Colonic mucosa (tissue), 4 donors: ENCODE results near the gene ADGRG1. TPM values are rescaled to one million over a fixed set of nuclear protein-coding genes. Genes with fewer than 3 reads are reported as not detected.
A peak's percentile ranks its signal among the peaks of the same experiment; 100 is the strongest.

Experiments used
- DNase-seq: peaks from one replicate; pipeline ENCODE4 v3.0.0-alpha.2; 2020
- H3K27ac ChIP-seq: fragments of 200-600 bp; one replicate; pipeline ENCODE4 v1.8.0; 2021
- H3K27me3 ChIP-seq: fragments of 200-600 bp; one replicate; pipeline ENCODE4 v1.8.0; 2021
- H3K36me3 ChIP-seq: fragments of 200-600 bp; one replicate; pipeline ENCODE4 v1.8.0; 2021
- H3K4me1 ChIP-seq: fragments of 200-600 bp; one replicate; pipeline ENCODE4 v1.8.0; 2021; ENCODE audit warnings: mild to moderate bottlenecking
- H3K4me3 ChIP-seq: fragments of 200-600 bp; one replicate; pipeline ENCODE4 v1.8.0; 2021
- H3K9ac ChIP-seq, 2 donors: one replicate each; pipeline ENCODE4 v1.7.0; 2013; ENCODE audit warnings: control low read depth in 2 of 2, low read depth in 2 of 2, low read length in 2 of 2
- H3K9me3 ChIP-seq: fragments of 200-600 bp; one replicate; pipeline ENCODE4 v1.8.0; 2021
- CTCF ChIP-seq: fragments of 200-600 bp; IDR thresholded peaks from one replicate; pipeline ENCODE4 v1.8.0; 2022; ENCODE audit warnings: antibody characterized with exemption, mild to moderate bottlenecking
- intact Hi-C: fragments of 100-400 bp; cut with DNase I; formaldehyde crosslinking; loops from one replicate; pipeline ENCODE4 v1.14.1; 2022
- total RNA-seq, 2 donors: library from RNA; stranded (reverse); fragmentation: NEBNext Ultra II Directional in 1 of 2; extraction: Animal tissue kit (Norgen Biotek cat#: 25700) in 1 of 2; gene quantifications; one replicate each; pipeline ENCODE4 v1.2.1, GENCODE V29; 2021
- donor health status: healthy.
- donor health status: DM: no; HTN: no; CAD: no.
- donor health status: DM: no; HTN: no; CAD: no.

Gene ADGRG1
- total RNA-seq, 2 donors from 2014 or later, result 68.9 to 126 TPM

GRCh38 chr16:57666353-57667047 lies 38.1 kb downstream of the ADGRG1 start:
- Histone ChIP-seq H3K36me3 (no peaks in the 10 kb centered on the region), H3K4me1 (no peaks in the 10 kb centered on the region), H3K9ac (no peak overlapping the region)

GRCh38 chr16:57667048-57667525 lies 38.7 kb downstream of the ADGRG1 start:
- intact Hi-C loops, result no loop called here
- Histone ChIP-seq H3K4me3 (no peak overlapping the region), H3K9ac (no peak overlapping the region), H3K27me3 (no peaks in the 10 kb centered on the region), H3K4me1 (no peaks in the 10 kb centered on the region), H3K9me3 (no peaks in the 10 kb centered on the region), H3K36me3 (no peaks in the 10 kb centered on the region), H3K27ac (no peak overlapping the region)
- no peak for DNase-seq
- TF ChIP-seq CTCF, result no peak

More at GRCh38 chr16:57666353-57667047, 38.1 kb downstream of the ADGRG1 start:
- Histone ChIP-seq H3K27ac (no peak overlapping the region), H3K9me3 (no peaks in the 10 kb centered on the region), H3K4me3 (no peak overlapping the region), H3K27me3 (no peaks in the 10 kb centered on the region)
- TF ChIP-seq CTCF, result no peak
- DNase-seq, result no peak
- intact Hi-C loops, result no loop called here

DNA sequence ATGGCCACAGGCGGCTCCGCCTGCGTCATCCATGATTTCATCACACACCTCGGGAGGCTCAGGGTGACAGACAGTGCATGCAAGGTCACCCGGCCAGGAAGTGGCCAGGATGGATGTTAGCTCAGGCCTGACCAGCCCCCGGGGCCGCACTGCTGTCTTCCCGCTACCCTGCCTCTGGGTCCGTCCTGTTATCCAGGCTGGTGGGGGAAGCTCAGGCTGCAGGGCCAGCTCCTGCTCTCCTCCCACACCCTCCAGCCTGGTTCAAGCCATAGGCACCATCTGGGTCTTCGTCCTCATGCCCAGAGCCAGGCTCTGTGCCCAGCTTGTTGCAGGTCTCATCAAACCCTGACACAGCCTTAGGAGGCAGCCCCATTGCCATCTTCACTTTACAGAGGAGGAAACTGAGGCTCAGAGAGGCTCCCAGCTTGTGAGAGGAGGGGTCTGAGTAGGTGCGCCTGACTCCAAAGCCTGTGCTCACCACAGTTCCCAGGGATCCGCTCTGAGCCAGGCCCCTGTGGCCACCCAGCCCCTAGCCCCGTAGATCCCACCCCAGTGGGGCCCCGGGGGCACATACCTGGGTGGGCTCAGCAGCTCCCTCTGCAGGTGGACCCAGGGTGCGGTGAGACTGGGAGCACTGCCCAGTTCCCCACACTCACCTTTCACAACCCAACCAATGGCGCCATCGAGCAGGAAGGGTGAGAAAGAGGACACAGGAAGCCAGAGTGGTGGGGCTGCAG lies 39.3 kb downstream of the ADGRG1 start:
- no peaks in the 10 kb centered on the region for H3K36me3 ChIP-seq
- no peaks in the 10 kb centered on the region for H3K4me1 ChIP-seq
- no peak overlapping the region for H3K4me3 ChIP-seq
- intact Hi-C loops, result no loop called here
- no peak overlapping the region for H3K27ac ChIP-seq
- DNase-seq, result no peak
- TF ChIP-seq CTCF, result no peak
- H3K9ac ChIP-seq, result no peak overlapping the region
- H3K27me3 ChIP-seq, result no peaks in the 10 kb centered on the region
- no peaks in the 10 kb centered on the region for H3K9me3 ChIP-seq

- no peak for DNase-seq
- Histone ChIP-seq H3K4me3 (no peak within 1 kb of the TSS), H3K9ac (peak within 1 kb of the TSS in 1 of 2 donors; percentile 35), H3K36me3 (no peaks in the 10 kb centered on the region), H3K27me3 (no peaks in the 10 kb centered on the region), H3K4me1 (no peaks in the 10 kb centered on the region), H3K9me3 (no peaks in the 10 kb centered on the region), H3K27ac (no peak within 1 kb of the TSS)
- TF ChIP-seq CTCF, result no peak
- intact Hi-C loops, result no loop called here
These were observed 39.8 kb downstream of the ADGRG1 start, which contains the start of gene ADGRG3 for GRCh38 chr16:57668263-57668571. TSS of gene ADGRG3 (plus strand) at chr16:57668306. CDS start at chr16:57668348, 42 bp downstream.

DNA sequence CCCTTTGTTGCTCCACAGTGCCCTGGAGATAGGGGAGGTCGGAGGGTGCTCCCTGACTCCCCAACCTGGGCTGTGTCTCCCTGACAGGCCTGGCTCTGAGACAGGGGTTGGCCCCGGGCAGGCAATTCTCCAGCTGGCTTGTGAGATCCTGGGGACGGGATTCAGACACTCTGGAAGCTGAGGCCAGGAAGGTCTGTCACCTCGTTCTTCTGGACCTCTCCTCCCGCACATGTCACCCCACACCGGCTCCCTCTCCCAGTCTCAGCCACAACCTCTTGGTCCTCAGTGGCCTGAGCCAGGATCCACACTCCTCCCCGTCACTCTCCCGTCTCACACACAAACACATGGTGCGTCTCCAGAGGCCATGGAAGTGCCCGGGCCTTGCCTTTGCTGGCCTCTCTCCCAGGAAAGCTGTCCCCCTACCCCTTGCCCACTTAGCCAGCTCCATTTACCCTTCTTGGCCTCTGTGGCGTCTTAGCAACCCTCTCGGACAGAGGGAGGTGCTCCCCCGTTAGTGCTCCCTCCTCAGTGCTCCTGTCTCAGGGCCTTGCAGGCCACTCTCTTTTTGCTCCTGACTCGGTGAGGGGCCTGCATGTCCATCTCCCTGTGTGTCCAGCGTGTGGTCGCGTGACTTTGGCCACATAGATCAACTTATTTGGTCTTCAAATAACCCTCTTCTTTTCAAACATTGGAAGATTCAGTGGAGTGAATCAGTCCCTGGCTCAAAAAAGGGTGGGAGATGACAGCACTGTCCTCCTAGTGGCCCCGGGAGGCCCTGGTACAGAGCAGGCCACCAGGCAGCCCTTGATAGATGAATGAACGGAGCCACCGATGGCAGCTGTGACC lies 40.4 kb downstream of the ADGRG1 start:
- Histone ChIP-seq H3K27ac (no peak overlapping the region), H3K36me3 (no peaks in the 10 kb centered on the region), H3K9me3 (no peaks in the 10 kb centered on the region), H3K9ac (peak overlapping the region in 1 of 2 donors; percentile 35), H3K4me1 (no peaks in the 10 kb centered on the region), H3K27me3 (no peaks in the 10 kb centered on the region), H3K4me3 (no peak overlapping the region)
- no peak for DNase-seq
- intact Hi-C loops, result no loop called here
- no peak for TF ChIP-seq CTCF
